OCI-LY7 (cell line): ENCODE results near the gene THRB. TPM values are rescaled to one million over a fixed set of nuclear protein-coding genes. Genes with fewer than 3 reads are reported as not detected.

Source experiments
- BruUV-seq: library from RNA; stranded (reverse); fragments of 400-500 nt; replicated peaks from 2 replicates; lab custom pipeline; 2021; lab: Mats Ljungman, UMichigan
- CTCF ChIA-PET: fragments of 300-600 bp; sonication (Branson Sonifier 250); formaldehyde crosslinking; loops from one replicate; lab custom pipeline; 2022; ENCODE audit warnings: antibody characterized with exemption; ENCODE audit not compliant: unreplicated experiment; lab: Charles Lee
- POLR2A ChIA-PET: fragments of 300-600 bp; sonication (Branson Sonifier 250); formaldehyde crosslinking; loops from one replicate; lab custom pipeline; 2022; ENCODE audit warnings: antibody characterized with exemption; lab: Charles Lee
- DNase-seq: peaks from one replicate; pipeline ENCODE4 v3.0.0-alpha.2; 2015; ENCODE audit warnings: low spot score
- H2AFZ ChIP-seq: fragments of 200-600 bp; sonication (generic), shearing (Covaris generic); 2 replicates; pipeline ENCODE4 v1.6.1; 2014; ENCODE audit warnings: mild to moderate bottlenecking, antibody characterized with exemption, low read length, moderate library complexity
- H3K27ac ChIP-seq: fragments of 200-600 bp; sonication (generic); 2 replicates; pipeline ENCODE4 v1.5.1; 2014; ENCODE audit warnings: mixed run types, low read depth, mild to moderate bottlenecking, moderate library complexity, low read length, inconsistent platforms; ENCODE audit not compliant: poor library complexity, severe bottlenecking
- H3K36me3 ChIP-seq: fragments of 200-600 bp; sonication (generic); 2 replicates; pipeline ENCODE4 v1.6.1; 2014; ENCODE audit warnings: mild to moderate bottlenecking, antibody characterized with exemption, low read length, moderate library complexity, mixed read lengths; ENCODE audit not compliant: insufficient read depth
- H3K4me1 ChIP-seq: fragments of 200-600 bp; sonication (generic); 2 replicates; pipeline ENCODE4 v1.5.1; 2014; ENCODE audit warnings: mild to moderate bottlenecking, low read length; ENCODE audit not compliant: insufficient read depth, poor library complexity, severe bottlenecking
- H3K4me2 ChIP-seq: fragments of 200-600 bp; sonication (generic); 2 replicates; pipeline ENCODE4 v1.6.1; 2014; ENCODE audit warnings: mild to moderate bottlenecking, low read length
- H3K4me3 ChIP-seq: fragments of 200-600 bp; sonication (generic); 2 replicates; pipeline ENCODE4 v1.5.1; 2014; ENCODE audit warnings: mild to moderate bottlenecking, low read depth, low read length; ENCODE audit not compliant: poor library complexity, severe bottlenecking
- H3K79me2 ChIP-seq: fragments of 200-600 bp; sonication (generic); 2 replicates; pipeline ENCODE4 v1.6.1; 2016; ENCODE audit warnings: low read depth, mild to moderate bottlenecking, low read length, moderate library complexity, mixed read lengths; ENCODE audit not compliant: insufficient read depth
- H3K9me2 ChIP-seq: fragments of 200-600 bp; sonication (generic); 2 replicates; pipeline ENCODE4 v1.6.1; 2016; ENCODE audit warnings: mild to moderate bottlenecking, low read length, mixed read lengths; ENCODE audit not compliant: insufficient read depth
- H3K9me3 ChIP-seq: fragments of 200-600 bp; sonication (generic); 2 replicates; pipeline ENCODE4 v1.6.1; 2014; ENCODE audit warnings: mild to moderate bottlenecking, mixed run types, low read length, mixed read lengths
- H4K20me1 ChIP-seq: fragments of 200-600 bp; sonication (generic); 2 replicates; pipeline ENCODE4 v1.6.1; 2014; ENCODE audit warnings: mild to moderate bottlenecking, antibody characterized with exemption, low read length, moderate library complexity, mixed read lengths; ENCODE audit not compliant: insufficient read depth
- CTCF ChIP-seq: fragments of 200-600 bp; sonication (generic); conservative IDR thresholded peaks from 2 replicates; pipeline ENCODE4 v1.5.1; 2014; ENCODE audit warnings: mild to moderate bottlenecking, antibody characterized with exemption, low read length, moderate library complexity, mixed read lengths
- EZH2phosphoT487 ChIP-seq: fragments of 200-600 bp; sonication (generic); IDR thresholded peaks from 2 replicates; pipeline ENCODE4 v1.6.1; 2018; ENCODE audit warnings: low read depth, borderline replicate concordance, mild to moderate bottlenecking, mixed run types, antibody characterized with exemption, low read length, moderate library complexity, mixed read lengths
- intact Hi-C: fragments of 100-400 bp; cut with micrococcal nuclease; formaldehyde crosslinking; loops from one replicate; pipeline ENCODE4 v1.10.0; 2022; ENCODE audit not compliant: unreplicated experiment
- total RNA-seq, 2 experiments: library from RNA; depleted of rRNA in 1 of 2; stranded (reverse); fragments of >200 nt in 1 of 2; shearing (Covaris generic) in 1 of 2; gene quantifications; 2 replicates each; pipeline ENCODE4 v1.2.3, GENCODE V29; 2014 to 2022

THRB gene
- total RNA-seq, 2 experiments from 2014 or later = not detected

GRCh38 chr3:24390169-24391130 is 104.2 kb downstream of the THRB start:
- no peak for DNase-seq
- no peak overlapping the region for H3K27ac ChIP-seq
- TF ChIP-seq EZH2phosphoT487 = no peak
- no peak for TF ChIP-seq CTCF
- H3K4me1 ChIP-seq = no peaks in the 10 kb centered on the region
- intact Hi-C loops = no loop called here
- CTCF ChIA-PET = no interaction called here
- no peak overlapping the region for H3K4me2 ChIP-seq
- H3K4me3 ChIP-seq = no peak overlapping the region
- no peaks in the 10 kb centered on the region for H4K20me1 ChIP-seq
- no peaks in the 10 kb centered on the region for H3K9me3 ChIP-seq
- H3K79me2 ChIP-seq = no peaks in the 10 kb centered on the region
- no peak overlapping the region for H2AFZ ChIP-seq
- no peaks in the 10 kb centered on the region for H3K9me2 ChIP-seq
- no TSS peak for BruUV-seq
- H3K36me3 ChIP-seq = no peaks in the 10 kb centered on the region
- POLR2A ChIA-PET = no interaction called here

GRCh38 chr3:24389108-24390090 is 105.3 kb downstream of the THRB start:
- H3K36me3 ChIP-seq = no peaks in the 10 kb centered on the region
- H4K20me1 ChIP-seq = no peaks in the 10 kb centered on the region
- no peak overlapping the region for H2AFZ ChIP-seq
- CTCF ChIA-PET = no interaction called here
- no peaks in the 10 kb centered on the region for H3K4me1 ChIP-seq
- H3K79me2 ChIP-seq = no peaks in the 10 kb centered on the region
- intact Hi-C loops = no loop called here
- H3K9me3 ChIP-seq = no peaks in the 10 kb centered on the region
- no TSS peak for BruUV-seq
- no peak overlapping the region for H3K4me2 ChIP-seq
- H3K4me3 ChIP-seq = no peak overlapping the region
- H3K9me2 ChIP-seq = no peaks in the 10 kb centered on the region
- no peak for TF ChIP-seq CTCF
- no peak for TF ChIP-seq EZH2phosphoT487
- POLR2A ChIA-PET = interaction anchor here (1.1 kb wide), 1 partner anchor 14 kb away, joined by 4 read pairs; no protein-coding TSS in a partner anchor
- H3K27ac ChIP-seq = no peak overlapping the region
- no peak for DNase-seq
